Ascending aorta (tissue), 2 donors: Measurements from ENCODE around the gene SYCE3. TPM values are rescaled to one million over a fixed set of nuclear protein-coding genes. Genes with fewer than 3 reads are reported as not detected.

Source experiments
- DNase-seq, 2 donors: peaks; one replicate each; pipeline ENCODE4 v3.0.0-alpha.2; 2019; ENCODE audit warnings: low spot score in 2 of 2
- H3K27ac ChIP-seq, 2 donors: fragments of 200-600 bp; sonication (generic); one replicate each; pipeline ENCODE4 v1.5.1; 2016 to 2017; ENCODE audit warnings: mild to moderate bottlenecking in 1 of 2
- H3K27me3 ChIP-seq: fragments of 200-600 bp; sonication (generic); one replicate; pipeline ENCODE4 v1.5.1; 2017
- H3K36me3 ChIP-seq, 2 donors: fragments of 200-600 bp; sonication (generic); one replicate each; pipeline ENCODE4 v1.5.1; 2016
- H3K4me1 ChIP-seq, 2 donors: fragments of 200-600 bp; sonication (generic); one replicate each; pipeline ENCODE4 v1.5.1; 2016 to 2017; ENCODE audit warnings: mild to moderate bottlenecking in 1 of 2
- H3K4me3 ChIP-seq, 2 donors: fragments of 200-600 bp; sonication (generic); one replicate each; pipeline ENCODE4 v1.5.1; 2016 to 2017; ENCODE audit warnings: mild to moderate bottlenecking in 1 of 2
- H3K9me3 ChIP-seq, 2 donors: fragments of 200-600 bp; sonication (generic); one replicate each; pipeline ENCODE4 v1.5.1; 2016
- CTCF ChIP-seq, 3 experiments: fragments of 200-600 bp in 2 of 3; fragments of 450-650 bp in 1 of 3; sonication (generic) in 2 of 3; IDR thresholded peaks; one replicate each; pipeline ENCODE4 v1.5.1; 2016 to 2019; ENCODE audit warnings: antibody characterized with exemption in 3 of 3, mild to moderate bottlenecking in 1 of 3, moderate library complexity in 1 of 3
- intact Hi-C: fragments of 100-400 bp; cut with DNase I; formaldehyde crosslinking; loops from one replicate; pipeline ENCODE4 v1.15.1; 2023
- total RNA-seq: library from RNA; depleted of rRNA; stranded (reverse); fragments of >200 nt; gene quantifications from one replicate; pipeline ENCODE4 v1.1.0, GENCODE V29; 2016

The SYCE3 gene
- not detected for total RNA-seq

- H3K36me3 ChIP-seq, result no peaks in the 10 kb centered on the region
- no peaks in the 10 kb centered on the region for H3K27me3 ChIP-seq
- H3K9me3 ChIP-seq, result no peaks in the 10 kb centered on the region
- intact Hi-C loops, result loop anchor here (1.0 to 5.0 kb wide), 3 partner anchors 20 to 55 kb away; partner anchors contain the start of genes CHKB, LMF2 and NCAPH2
- peak within 1 kb of the TSS; percentile 66 to 70 for H3K4me3 ChIP-seq
- TF ChIP-seq CTCF (IDR thresholded peaks at IDR 0.05), result peak; percentile 91 to 99 (median 98)
- H3K4me1 ChIP-seq, result peaks cover 0 to 8% of the 10 kb centered on the region in 2 donors
- no peak within 1 kb of the TSS for H3K27ac ChIP-seq
- peak; percentile 87 to 97 for DNase-seq
These were observed at the start of gene SYCE3 for GRCh38 chr22:50562523-50563412. Gene SYCE3 (minus strand): TSS chr22:50562919. CDS start chr22:50556405, 6,514 bp downstream.

GRCh38 chr22:50612168-50612527 is 49.4 kb upstream of the SYCE3 start:
- H3K27ac ChIP-seq, result no peak overlapping the region
- H3K27me3 ChIP-seq, result no peaks in the 10 kb centered on the region
- TF ChIP-seq CTCF (IDR thresholded peaks at IDR 0.05), result no peak
- no peaks in the 10 kb centered on the region for H3K9me3 ChIP-seq
- no peak for DNase-seq
- no peaks in the 10 kb centered on the region for H3K4me1 ChIP-seq
- intact Hi-C loops, result no loop called here
- no peak overlapping the region for H3K4me3 ChIP-seq
- no peaks in the 10 kb centered on the region for H3K36me3 ChIP-seq

- Histone ChIP-seq H3K27ac (no peak overlapping the region), H3K9me3 (no peaks in the 10 kb centered on the region), H3K4me3 (no peak overlapping the region), H3K27me3 (no peaks in the 10 kb centered on the region), H3K36me3 (no peaks in the 10 kb centered on the region), H3K4me1 (no peaks in the 10 kb centered on the region)
- no peak for TF ChIP-seq CTCF (IDR thresholded peaks at IDR 0.05)
- no peak for DNase-seq
- intact Hi-C loops, result no loop called here
These were observed 48.8 kb upstream of the SYCE3 start for GRCh38 chr22:50611341-50612060.

- TF ChIP-seq CTCF (IDR thresholded peaks at IDR 0.05), result no peak
- no peaks in the 10 kb centered on the region for H3K9me3 ChIP-seq
- H3K4me1 ChIP-seq, result no peaks in the 10 kb centered on the region
- no peak overlapping the region for H3K27ac ChIP-seq
- no peaks in the 10 kb centered on the region for H3K36me3 ChIP-seq
- H3K4me3 ChIP-seq, result no peak overlapping the region
- no peak for DNase-seq
- intact Hi-C loops, result no loop called here
- H3K27me3 ChIP-seq, result no peaks in the 10 kb centered on the region
These were observed 47.9 kb upstream of the SYCE3 start for GRCh38 chr22:50610581-50610980.

GRCh38 chr22:50610041-50610451 is 47.3 kb upstream of the SYCE3 start:
- no peak for TF ChIP-seq CTCF (IDR thresholded peaks at IDR 0.05)
- Histone ChIP-seq H3K36me3 (no peaks in the 10 kb centered on the region), H3K4me1 (no peaks in the 10 kb centered on the region), H3K9me3 (no peaks in the 10 kb centered on the region), H3K4me3 (no peak overlapping the region), H3K27me3 (no peaks in the 10 kb centered on the region), H3K27ac (no peak overlapping the region)
- intact Hi-C loops, result no loop called here
- DNase-seq, result no peak
